GM12878 (cell line): ENCODE measurements around the gene ACTL6B. TPM values are rescaled to one million over a fixed set of nuclear protein-coding genes. Genes with fewer than 3 reads are reported as not detected.

Experiments
- ATAC-seq: fragments of 200-7000 bp; cut with Tn5 transposase; 3 replicates; pipeline ENCODE4 v1.9.1; 2020; ENCODE audit warnings: mild to moderate bottlenecking, moderate library complexity
- BruUV-seq: library from RNA; stranded (reverse); fragments of 400-500 nt; replicated peaks from 2 replicates; lab custom pipeline; 2021; lab: Mats Ljungman, UMichigan
- CTCF ChIA-PET: fragments of 300-600 bp; sonication (Branson Sonifier 250); formaldehyde crosslinking; extraction: SDS; loops from one replicate; lab custom pipeline; 2021; ENCODE audit warnings: inconsistent platforms; lab: Yijun Ruan, JAX
- POLR2A ChIA-PET: fragments of 350-600 bp; formaldehyde crosslinking; extraction: SDS; loops from one replicate; lab custom pipeline; 2021; ENCODE audit warnings: inconsistent platforms; lab: Charles Lee
- RAD21 ChIA-PET: fragments of 300-600 bp; sonication (Branson Sonifier 250); formaldehyde crosslinking; loops from one replicate; lab custom pipeline; 2023; ENCODE audit warnings: antibody characterized with exemption; ENCODE audit not compliant: unreplicated experiment; lab: Charles Lee
- SMC1A ChIA-PET: fragments of 300-600 bp; sonication (Branson Sonifier 250); formaldehyde crosslinking; loops from one replicate; lab custom pipeline; 2023; ENCODE audit not compliant: unreplicated experiment, uncharacterized antibody; lab: Charles Lee
- DNase-seq: peaks from one replicate; pipeline ENCODE4 v3.0.0-alpha.2; 2011; ENCODE audit warnings: low read depth, low spot score
- FAIRE-seq: peaks from 3 replicates; lab custom pipeline; 2011; peaks lifted over from hg19 to GRCh38; lab: Jason Lieb, UNC
- H2AFZ ChIP-seq: 2 replicates; pipeline ENCODE4 v1.6.0; 2011; ENCODE audit warnings: low read depth, low read length, control low read depth; ENCODE audit not compliant: control insufficient read depth
- H3K27ac ChIP-seq: 2 replicates; pipeline ENCODE4 v1.5.1; 2011; ENCODE audit warnings: control low read depth; ENCODE audit not compliant: control insufficient read depth, insufficient read depth
- H3K27me3 ChIP-seq, 2 experiments: replicated peaks in 1 of 2; 2 replicates each; pipeline versions ENCODE4 v1.6.0 to v1.6.1; 2011; ENCODE audit warnings: low read length in 1 of 2; ENCODE audit not compliant: control insufficient read depth in 2 of 2, insufficient read depth in 2 of 2
- H3K36me3 ChIP-seq, 2 experiments: 2 replicates each; pipeline ENCODE4 v1.5.1; 2011; ENCODE audit warnings: low read length in 1 of 2; ENCODE audit not compliant: control insufficient read depth in 2 of 2, insufficient read depth in 2 of 2
- H3K4me1 ChIP-seq: 2 replicates; pipeline ENCODE4 v1.6.1; 2011; ENCODE audit warnings: mild to moderate bottlenecking, low read length, moderate library complexity, mixed read lengths; ENCODE audit not compliant: control insufficient read depth, insufficient read depth
- H3K4me2 ChIP-seq: 2 replicates; pipeline ENCODE4 v1.6.0; 2011; ENCODE audit warnings: control low read depth; ENCODE audit not compliant: control insufficient read depth, insufficient read depth
- H3K4me3 ChIP-seq: fragments of 200-600 bp; sonication (generic); 2 replicates; pipeline ENCODE4 v1.5.1; 2016
- H3K79me2 ChIP-seq: 2 replicates; pipeline ENCODE4 v1.6.0; 2011; ENCODE audit warnings: low read length; ENCODE audit not compliant: control insufficient read depth, insufficient read depth
- H3K9ac ChIP-seq: 2 replicates; pipeline ENCODE4 v1.8.0; 2011; ENCODE audit warnings: low read length, control low read depth, mixed read lengths; ENCODE audit not compliant: control insufficient read depth, insufficient read depth
- H3K9me3 ChIP-seq: replicated peaks from 3 replicates; pipeline ENCODE4 v1.5.1; 2011; ENCODE audit warnings: mild to moderate bottlenecking, low read length; ENCODE audit not compliant: control insufficient read depth, insufficient read depth
- H4K20me1 ChIP-seq: 2 replicates; pipeline ENCODE4 v1.6.0; 2011; ENCODE audit not compliant: control insufficient read depth, insufficient read depth
- NRF1 ChIP-seq: conservative IDR thresholded peaks from 2 replicates; pipeline ENCODE4 v1.6.1; 2011; ENCODE audit warnings: mild to moderate bottlenecking, low read depth, low read length, improper control_type of control experiment
- RAD21 ChIP-seq: IDR thresholded peaks from 2 replicates; pipeline ENCODE4 v1.6.1; 2011; ENCODE audit warnings: mild to moderate bottlenecking, low read depth, low read length, moderate library complexity; ENCODE audit not compliant: insufficient read depth
- RB1 ChIP-seq: fragments of 450-650 bp; formaldehyde crosslinking; IDR thresholded peaks from 2 replicates; pipeline ENCODE4 v1.6.1; 2017; ENCODE audit warnings: mild to moderate bottlenecking, borderline replicate concordance
- RUNX3 ChIP-seq: IDR thresholded peaks from 2 replicates; pipeline ENCODE4 v1.6.1; 2012; ENCODE audit warnings: low read length, inconsistent platforms
- WGBS: methylation state at CpG from one replicate; pipeline ENCODE4 v1.1.6; 2016; ENCODE audit warnings: low lambda C conversion rate; ENCODE audit not compliant: insufficient replicate concordance, insufficient coverage; ENCODE audit errors: missing lambda C conversion rate; 5-methylcytosine and 5-hydroxymethylcytosine counted together
- in situ Hi-C: fragments of 300-500 bp; cut with MboI; formaldehyde crosslinking; loops from 9 replicates; pipeline ENCODE4 v1.14.3; 2018; ENCODE audit warnings: mixed read lengths
- intact Hi-C: fragments of 100-400 bp; cut with micrococcal nuclease; formaldehyde crosslinking; loops from one replicate; pipeline ENCODE4 v1.14.2; 2022; ENCODE audit not compliant: unreplicated experiment
- polyA plus RNA-seq, 11 experiments: library from polyadenylated mRNA; depleted of rRNA in 4 of 11; unstranded in 6 of 11; stranded (reverse) in 5 of 11; fragments of >200 nt; fragmentation: Nextera tagmentation in 4 of 11; fragmentation: Illumina TruSeq in 1 of 11; extraction: Ambion mirVana in 4 of 11; extraction: Trizol in 1 of 11; gene quantifications; 1 replicate in 1 of 11; 2 replicates in 10 of 11; pipeline versions ENCODE4 v1.2.1 to v1.2.3, GENCODE V29; 2011 to 2016; ENCODE audit warnings: inconsistent platforms in 2 of 11, missing spikeins in 2 of 11, low read depth in 1 of 11
- total RNA-seq, 4 experiments: library from RNA; depleted of rRNA in 3 of 4; stranded (reverse); fragments of >200 nt in 3 of 4; fragmentation: Illumina TruSeq in 1 of 4; extraction: Trizol in 1 of 4; gene quantifications; 2 replicates each; pipeline versions ENCODE4 v1.2.1 to v1.2.3, GENCODE V29; 2013 to 2021
- TF ChIP-seq, protein P1 (sequence below), 3 experiments: IDR thresholded peaks in 2 of 3; conservative IDR thresholded peaks in 1 of 3; 2 replicates each; pipeline ENCODE4 v1.5.1; 2011; ENCODE audit warnings: low read depth in 3 of 3, low read length in 3 of 3, mild to moderate bottlenecking in 3 of 3, control low read depth in 2 of 3, moderate library complexity in 2 of 3, inconsistent platforms in 1 of 3, mixed read lengths in 1 of 3; ENCODE audit not compliant: control insufficient read depth in 2 of 3, insufficient read depth in 1 of 3; ENCODE audit errors: extremely low read depth in 1 of 3

ACTL6B gene
- total and polyA plus RNA-seq, 10 of the 15 experiments (the other 5 are each of a cell fraction or from before 2014, with no cell fraction given), result not detected

DNA sequence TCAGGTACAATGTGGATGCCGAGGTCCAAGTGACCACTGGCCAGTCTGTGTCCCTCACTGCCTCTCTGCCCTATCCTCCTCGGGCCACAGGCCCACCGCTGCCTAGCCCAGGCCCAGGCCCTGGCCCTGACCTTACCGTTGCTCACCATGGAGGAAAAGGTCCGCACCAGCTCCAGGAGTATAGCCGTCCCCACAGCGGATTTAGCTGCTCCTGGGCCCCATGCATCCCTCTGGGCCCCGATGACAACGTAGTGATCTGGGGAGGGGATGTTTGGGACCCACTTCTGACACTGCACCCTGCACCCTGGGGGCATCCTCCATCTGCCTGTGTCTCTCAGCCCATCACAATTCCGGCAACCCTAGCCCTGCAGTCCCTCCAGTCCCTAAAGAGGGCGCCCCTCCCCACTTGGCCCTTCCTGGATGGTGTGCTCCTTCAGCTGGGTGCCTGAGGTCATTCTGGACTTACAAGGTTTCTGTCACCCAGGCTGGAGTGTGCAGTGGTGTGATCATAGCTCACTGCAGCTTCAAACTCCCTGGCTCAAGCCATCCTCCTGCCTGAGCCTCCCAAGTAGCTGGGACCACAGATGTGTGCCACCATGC lies 27.0 kb downstream of the ACTL6B start:
- Histone ChIP-seq H3K4me1 (peaks cover 14% of the 10 kb centered on the region), H3K4me2 (no peak overlapping the region), H3K27ac (no peak overlapping the region), H4K20me1 (no peaks in the 10 kb centered on the region), H3K9ac (no peak overlapping the region), H3K9me3 (no peaks in the 10 kb centered on the region), H3K79me2 (no peaks in the 10 kb centered on the region), H3K27me3 (no peaks in the 10 kb centered on the region; a peak in 2 of 4 replicates), H3K36me3 (no peaks in the 10 kb centered on the region), H2AFZ (no peak overlapping the region), H3K4me3 (no peak overlapping the region)
- POLR2A ChIA-PET, result no interaction called here
- FAIRE-seq (no peak), DNase-seq (no peak), ATAC-seq (no peak)
- CTCF ChIA-PET, result interaction anchor here (0.7 to 2.6 kb wide), 7 partner anchors 10 to 77 kb away, joined by 3 to 11 read pairs (median 4); partner anchors contain the start of genes MOSPD3 and POP7
- in situ Hi-C loops (no loop called here), intact Hi-C loops (no loop called here)
- BruUV-seq, result no TSS peak
- TF ChIP-seq RUNX3, result 0 out of 2 replicates have a peak, but pooled peaks have one; percentile 27
- no peak for TF ChIP-seq RB1
- TF ChIP-seq, protein P1, sequence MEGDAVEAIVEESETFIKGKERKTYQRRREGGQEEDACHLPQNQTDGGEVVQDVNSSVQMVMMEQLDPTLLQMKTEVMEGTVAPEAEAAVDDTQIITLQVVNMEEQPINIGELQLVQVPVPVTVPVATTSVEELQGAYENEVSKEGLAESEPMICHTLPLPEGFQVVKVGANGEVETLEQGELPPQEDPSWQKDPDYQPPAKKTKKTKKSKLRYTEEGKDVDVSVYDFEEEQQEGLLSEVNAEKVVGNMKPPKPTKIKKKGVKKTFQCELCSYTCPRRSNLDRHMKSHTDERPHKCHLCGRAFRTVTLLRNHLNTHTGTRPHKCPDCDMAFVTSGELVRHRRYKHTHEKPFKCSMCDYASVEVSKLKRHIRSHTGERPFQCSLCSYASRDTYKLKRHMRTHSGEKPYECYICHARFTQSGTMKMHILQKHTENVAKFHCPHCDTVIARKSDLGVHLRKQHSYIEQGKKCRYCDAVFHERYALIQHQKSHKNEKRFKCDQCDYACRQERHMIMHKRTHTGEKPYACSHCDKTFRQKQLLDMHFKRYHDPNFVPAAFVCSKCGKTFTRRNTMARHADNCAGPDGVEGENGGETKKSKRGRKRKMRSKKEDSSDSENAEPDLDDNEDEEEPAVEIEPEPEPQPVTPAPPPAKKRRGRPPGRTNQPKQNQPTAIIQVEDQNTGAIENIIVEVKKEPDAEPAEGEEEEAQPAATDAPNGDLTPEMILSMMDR (IDR thresholded peaks at IDR 0.05 in 2 of 3, conservative IDR thresholded peaks at IDR 0.05 in 1 of 3; ENCODE audit: control insufficient read depth in 2 of 3, extremely low read depth in 1 of 3, insufficient read depth in 1 of 3, low read depth in 3 of 3, low read length in 3 of 3), result peak in 2 of 3 experiments; percentile 41 to 43; a peak in 3 of 6 replicates
- no peak for TF ChIP-seq NRF1
- peak; percentile 37 for TF ChIP-seq RAD21
- SMC1A ChIA-PET, result no interaction called here
- 84% methylated on average over 11 of the region's 11 CpGs for WGBS
- RAD21 ChIA-PET, result no interaction called here
